Measurements from ENCODE around the gene MFAP1. TPM values are rescaled to one million over a fixed set of nuclear protein-coding genes. Genes with fewer than 3 reads are reported as not detected.
"Not testable (repeated sequence)": the region's sequence is repeated elsewhere in the genome, so short reads cannot be mapped to it uniquely, and the experiment has no call there.

Gene MFAP1
- total RNA-seq, 1 experiment from 2014 or later, result 16.4 TPM

GRCh38 chr15:43821505-43821904 lies 3.0 kb downstream of the MFAP1 start:
- TF ChIP-seq CTCF (IDR thresholded peaks at IDR 0.05; ENCODE audit: unreplicated experiment), result no peak
- Mint-ChIP-seq H3K9me3 (ENCODE audit: low read depth, unreplicated experiment) (no peaks in the 10 kb centered on the region), H3K4me1 (ENCODE audit: low read depth, unreplicated experiment) (no peaks in the 10 kb centered on the region), H3K27ac (ENCODE audit: unreplicated experiment) (no peak overlapping the region), H3K27me3 (ENCODE audit: unreplicated experiment) (no peaks in the 10 kb centered on the region), H3K4me3 (ENCODE audit: low read depth, unreplicated experiment) (no peak overlapping the region), H3K36me3 (ENCODE audit: insufficient read depth, unreplicated experiment) (peaks cover 17% of the 10 kb centered on the region)
- BruUV-seq (replicated peaks), result no TSS peak
- no peak for DNase-seq
- intact Hi-C loops (cut with micrococcal nuclease; ENCODE audit: unreplicated experiment), result no loop called here
- CTCF ChIA-PET, result no interaction called here

GRCh38 chr15:43815064-43815463 lies 9.4 kb downstream of the MFAP1 start:
- DNase-seq; BruUV-seq (replicated peaks); H3K4me3 Mint-ChIP-seq (ENCODE audit: low read depth, unreplicated experiment); CTCF ChIA-PET; H3K27me3 Mint-ChIP-seq (ENCODE audit: unreplicated experiment); H3K9me3 Mint-ChIP-seq (ENCODE audit: low read depth, unreplicated experiment); H3K4me1 Mint-ChIP-seq (ENCODE audit: low read depth, unreplicated experiment); H3K27ac Mint-ChIP-seq (ENCODE audit: unreplicated experiment); intact Hi-C loops (cut with micrococcal nuclease; ENCODE audit: unreplicated experiment): not testable (repeated sequence)
- peaks cover 16% of the 10 kb centered on the region for H3K36me3 Mint-ChIP-seq (ENCODE audit: insufficient read depth, unreplicated experiment)

DNA sequence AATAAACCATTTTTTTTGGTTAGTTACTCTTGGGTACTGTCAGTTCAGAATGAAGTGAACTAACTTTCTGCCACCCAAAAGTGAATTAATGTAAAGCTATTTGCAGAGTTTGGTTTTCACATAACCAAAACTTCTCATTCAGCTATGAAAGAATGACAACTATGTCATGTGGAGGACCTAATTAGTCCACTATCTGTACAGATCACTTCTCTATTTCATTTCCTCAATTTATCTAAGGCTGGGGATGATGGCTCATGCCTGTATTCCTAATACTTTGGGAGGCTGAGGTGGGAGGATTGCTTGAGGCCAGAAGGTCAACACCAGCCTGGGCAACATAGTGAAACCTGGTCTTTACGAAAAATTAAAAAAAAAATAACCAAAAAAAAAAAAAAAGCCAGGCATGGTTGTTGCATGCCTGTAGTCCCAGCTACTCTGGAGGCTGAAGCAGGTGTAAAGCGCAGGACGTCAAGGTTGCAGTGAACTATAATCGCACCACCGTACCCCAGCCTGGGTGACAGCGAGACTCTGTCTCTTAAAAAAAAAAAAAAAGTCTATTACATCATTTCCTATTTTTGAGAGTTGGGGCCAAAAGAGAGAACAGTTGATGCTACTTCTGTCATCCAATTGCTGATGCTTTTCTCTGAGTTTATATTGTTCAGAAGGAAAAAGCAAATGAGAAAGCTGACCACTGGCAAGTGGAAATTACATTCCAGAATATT lies 15.4 kb downstream of the MFAP1 start:
- TF ChIP-seq CTCF (IDR thresholded peaks at IDR 0.05; ENCODE audit: unreplicated experiment), result no peak
- no peaks in the 10 kb centered on the region for H3K27me3 Mint-ChIP-seq (ENCODE audit: unreplicated experiment)
- CTCF ChIA-PET, result interaction anchor here (0.7 kb wide), 1 partner anchor 20 kb away, joined by 7 read pairs; no protein-coding TSS in a partner anchor
- no peaks in the 10 kb centered on the region for H3K4me1 Mint-ChIP-seq (ENCODE audit: low read depth, unreplicated experiment)
- H3K27ac Mint-ChIP-seq (ENCODE audit: unreplicated experiment), result no peak overlapping the region
- H3K36me3 Mint-ChIP-seq (ENCODE audit: insufficient read depth, unreplicated experiment), result peaks cover 22% of the 10 kb centered on the region
- BruUV-seq (replicated peaks), result no TSS peak
- intact Hi-C loops (cut with micrococcal nuclease; ENCODE audit: unreplicated experiment), result no loop called here
- DNase-seq, result no peak
- no peaks in the 10 kb centered on the region for H3K9me3 Mint-ChIP-seq (ENCODE audit: low read depth, unreplicated experiment)
- H3K4me3 Mint-ChIP-seq (ENCODE audit: low read depth, unreplicated experiment), result no peak overlapping the region

DNA sequence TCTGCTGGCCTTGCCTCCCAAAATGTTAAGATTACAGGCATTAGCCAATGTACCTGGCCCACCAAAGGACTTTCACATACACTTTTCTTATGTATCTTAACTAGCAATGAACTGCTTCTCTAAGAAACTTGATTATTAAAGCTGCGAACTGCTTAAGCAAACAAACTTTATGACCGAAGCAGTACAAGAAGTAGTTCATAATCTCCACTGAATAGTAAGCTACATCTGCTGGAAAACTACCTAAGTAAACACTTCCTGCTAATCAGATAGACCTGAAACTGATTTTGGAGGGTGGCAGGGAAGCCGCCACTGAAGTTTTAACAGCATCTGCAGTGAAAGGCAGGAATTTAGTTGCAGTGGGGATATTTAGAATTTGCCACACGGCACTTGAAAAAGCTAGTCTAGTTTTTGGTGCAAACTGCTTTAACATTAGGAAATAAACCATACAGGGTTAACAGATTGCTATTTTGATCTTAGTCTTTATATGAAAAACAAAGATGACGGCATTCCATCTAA lies 16.0 kb downstream of the MFAP1 start:
- TF ChIP-seq CTCF (IDR thresholded peaks at IDR 0.05; ENCODE audit: unreplicated experiment), result no peak
- no peak for DNase-seq
- no TSS peak for BruUV-seq (replicated peaks)
- intact Hi-C loops (cut with micrococcal nuclease; ENCODE audit: unreplicated experiment), result no loop called here
- Mint-ChIP-seq H3K27ac (ENCODE audit: unreplicated experiment) (no peak overlapping the region), H3K27me3 (ENCODE audit: unreplicated experiment) (no peaks in the 10 kb centered on the region), H3K9me3 (ENCODE audit: low read depth, unreplicated experiment) (no peaks in the 10 kb centered on the region), H3K4me1 (ENCODE audit: low read depth, unreplicated experiment) (no peaks in the 10 kb centered on the region), H3K4me3 (ENCODE audit: low read depth, unreplicated experiment) (no peak overlapping the region), H3K36me3 (ENCODE audit: insufficient read depth, unreplicated experiment) (peaks cover 22% of the 10 kb centered on the region)
- CTCF ChIA-PET, result no interaction called here

DNA sequence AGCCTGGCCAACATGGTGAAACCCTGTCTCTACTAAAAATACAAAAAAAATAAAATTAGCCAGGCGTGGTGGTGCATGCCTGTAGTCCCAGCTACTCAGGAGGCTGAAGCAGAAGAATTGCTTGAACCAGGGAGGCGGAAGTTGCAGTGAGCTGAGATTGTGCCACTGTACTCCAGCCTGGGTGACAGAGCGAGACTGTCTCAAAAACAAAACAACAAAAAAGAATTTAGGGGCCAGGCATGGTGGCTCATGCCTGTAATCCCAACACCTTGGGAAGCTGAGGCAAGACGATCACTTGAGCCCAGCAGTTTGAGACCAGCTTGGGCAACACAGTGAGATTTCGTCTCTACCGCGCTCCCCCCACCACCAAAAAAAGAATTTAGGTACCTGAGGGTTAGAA lies 21.8 kb downstream of the MFAP1 start:
- H3K4me1 Mint-ChIP-seq (ENCODE audit: low read depth, unreplicated experiment), result peaks cover 30% of the 10 kb centered on the region
- intact Hi-C loops (cut with micrococcal nuclease; ENCODE audit: unreplicated experiment); H3K9me3 Mint-ChIP-seq (ENCODE audit: low read depth, unreplicated experiment); CTCF ChIA-PET; H3K27me3 Mint-ChIP-seq (ENCODE audit: unreplicated experiment); H3K27ac Mint-ChIP-seq (ENCODE audit: unreplicated experiment); H3K4me3 Mint-ChIP-seq (ENCODE audit: low read depth, unreplicated experiment); DNase-seq; BruUV-seq (replicated peaks): not testable (repeated sequence)
- H3K36me3 Mint-ChIP-seq (ENCODE audit: insufficient read depth, unreplicated experiment), result peaks cover 34% of the 10 kb centered on the region
